Fibroblast of pulmonary artery (primary cell): Measurements from ENCODE around the gene FIGN.

ENCODE experiments used
- DNase-seq: peaks from one replicate; pipeline ENCODE4 v3.0.0-alpha.2; 2010; ENCODE audit warnings: low read depth
- H3K4me3 ChIP-seq: replicated peaks from 2 replicates; pipeline ENCODE4 v1.5.1; 2011; ENCODE audit warnings: low read depth, mild to moderate bottlenecking, control low read depth, low read length, moderate library complexity
- CTCF ChIP-seq: IDR thresholded peaks from 2 replicates; pipeline ENCODE4 v1.5.1; 2011; ENCODE audit warnings: mild to moderate bottlenecking, control low read depth, low read length, inconsistent platforms; ENCODE audit errors: missing control alignments

Gene FIGN

DNA sequence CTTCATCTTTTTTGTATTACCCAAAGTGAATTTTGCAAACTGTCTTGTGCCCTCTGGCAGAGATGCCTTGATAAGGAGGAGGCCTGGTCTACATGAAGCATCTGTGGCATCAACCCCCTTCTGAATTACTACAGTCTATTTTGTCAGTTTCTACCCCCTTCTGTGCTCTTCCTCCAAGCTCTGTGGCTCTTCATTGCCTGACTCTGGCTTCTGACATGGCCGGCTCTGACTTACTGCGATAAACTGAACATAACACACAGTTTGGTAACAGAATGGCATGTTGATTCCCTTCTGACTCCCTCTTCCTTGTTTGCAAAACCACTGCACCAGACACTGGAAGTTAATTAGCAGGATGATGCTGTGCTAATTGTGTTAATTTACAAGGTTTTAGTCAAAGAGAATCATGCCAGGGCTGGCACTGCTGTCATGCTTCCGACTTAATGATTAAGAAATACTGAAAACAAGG is 122.5 kb downstream of the FIGN start:
- DNase-seq: no peak
- H3K4me3 ChIP-seq: no peak overlapping the region
- no peak for TF ChIP-seq CTCF

DNA sequence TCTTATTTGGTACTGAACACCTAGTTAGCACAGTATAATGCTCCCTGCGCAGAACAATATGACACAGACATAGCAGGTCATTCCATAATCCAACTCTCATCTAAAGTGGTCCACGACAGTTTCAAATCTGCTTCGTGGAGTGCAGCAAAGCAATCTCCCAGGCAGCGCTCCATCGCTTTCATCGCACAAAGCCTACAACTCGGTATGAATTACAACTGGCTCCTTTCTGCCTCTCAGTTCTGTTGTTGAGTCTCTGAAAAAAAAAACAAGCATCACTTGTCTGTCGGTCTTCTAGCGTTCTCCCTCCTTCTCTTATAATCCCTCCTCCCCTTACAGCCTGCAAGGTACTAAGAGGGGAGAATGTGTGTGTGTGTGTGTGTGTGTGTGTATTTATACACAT is 123.5 kb downstream of the FIGN start:
- no peak for DNase-seq
- no peak overlapping the region for H3K4me3 ChIP-seq
- TF ChIP-seq CTCF: no peak

DNA sequence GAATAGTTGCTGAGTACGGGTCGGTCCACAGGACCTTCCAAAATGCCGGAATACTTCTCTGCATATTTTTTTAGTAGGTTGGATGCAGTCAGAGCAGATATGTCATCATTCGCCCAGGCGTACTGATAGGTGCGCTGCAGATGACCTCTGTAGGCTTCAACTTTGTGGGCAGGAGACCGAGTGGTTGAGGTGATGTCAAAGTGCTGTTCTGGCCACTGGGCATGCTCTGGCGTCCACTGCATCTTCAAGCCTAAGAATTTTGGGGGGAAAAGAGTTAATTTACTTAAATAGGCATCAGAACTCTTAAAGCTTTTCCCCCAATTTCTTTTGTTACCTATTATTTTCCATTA is 124.3 kb downstream of the FIGN start:
- no peak overlapping the region for H3K4me3 ChIP-seq
- no peak for DNase-seq
- no peak for TF ChIP-seq CTCF

DNA sequence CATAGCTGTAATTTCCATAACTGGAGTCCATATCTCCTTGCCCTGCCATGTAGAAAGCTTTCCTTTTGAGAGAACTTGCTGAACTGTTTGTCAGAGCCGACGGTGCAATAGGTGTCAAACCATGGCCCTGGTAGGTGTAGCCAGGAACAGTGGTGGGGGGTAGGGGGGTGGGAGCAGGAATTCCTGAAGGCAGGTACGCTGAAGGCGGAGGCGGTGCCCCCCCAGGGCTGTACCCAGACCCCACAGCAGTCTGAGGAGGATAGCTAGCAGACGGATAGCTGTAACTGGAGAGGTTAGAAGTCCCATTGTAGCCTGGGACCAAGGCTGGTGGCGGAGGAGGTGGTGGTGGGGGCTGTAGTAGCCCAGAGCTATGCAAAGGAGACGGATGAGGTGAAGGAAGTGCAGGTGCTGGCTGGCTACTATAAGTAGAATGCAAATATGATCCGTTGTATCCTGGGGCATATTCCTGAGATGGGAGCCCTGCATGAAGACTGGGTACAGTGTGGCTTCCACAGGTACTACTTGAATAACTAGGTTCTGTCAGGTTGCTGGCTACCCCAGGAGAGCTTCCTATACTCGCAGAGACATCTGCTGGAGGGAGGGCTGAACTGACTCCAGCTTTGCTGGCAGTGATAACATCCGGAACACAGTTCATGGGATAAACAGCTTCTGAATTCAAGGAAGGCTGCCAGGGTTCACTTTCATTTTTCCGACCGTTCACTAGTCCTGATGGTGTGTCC is 124.8 kb downstream of the FIGN start:
- no peak for DNase-seq
- H3K4me3 ChIP-seq: no peak overlapping the region
- no peak for TF ChIP-seq CTCF

DNA sequence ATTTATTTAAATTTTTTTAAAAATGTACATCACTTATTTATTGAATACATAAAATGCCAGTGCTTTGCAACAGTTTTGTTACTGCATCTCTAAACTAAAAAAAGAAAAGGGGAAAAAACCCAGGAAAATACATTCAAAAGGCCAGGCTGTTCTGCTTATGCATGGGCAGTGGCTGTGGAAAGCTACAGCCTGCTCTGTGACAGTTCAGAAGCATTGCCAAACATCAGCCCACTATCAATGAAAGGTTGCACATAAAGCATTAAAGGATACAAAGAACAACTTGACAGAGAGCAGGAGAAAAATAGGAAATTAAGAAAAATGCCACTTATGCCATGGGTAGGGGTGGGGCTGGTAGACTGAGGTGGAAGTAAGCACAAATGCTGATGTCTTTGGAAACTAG is 128.2 kb downstream of the FIGN start:
- TF ChIP-seq CTCF: no peak
- no peak overlapping the region for H3K4me3 ChIP-seq
- no peak for DNase-seq

- DNase-seq: no peak
- no peak for TF ChIP-seq CTCF
- H3K4me3 ChIP-seq: no peak overlapping the region
Observed at GRCh38 chr2:163606878-163607277, 128.9 kb downstream of the FIGN start.

DNA sequence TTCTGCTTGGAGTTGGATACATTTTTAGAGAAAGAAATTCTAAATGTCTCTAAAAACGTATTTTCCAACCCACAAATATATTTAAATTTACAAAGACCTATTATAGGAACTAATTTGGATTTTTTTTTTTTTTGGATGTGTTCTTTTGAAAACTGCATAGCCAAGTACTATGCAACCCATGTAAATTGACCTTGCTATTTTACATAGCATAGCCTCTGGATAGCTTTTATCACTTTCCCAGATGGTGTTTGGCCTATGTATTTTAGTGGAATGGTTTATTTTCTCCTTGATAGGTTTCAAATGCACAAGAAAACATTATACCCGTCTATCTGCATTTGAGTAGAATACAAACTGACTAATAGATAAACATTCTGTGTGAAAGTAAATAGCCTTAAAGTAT is 130.0 kb downstream of the FIGN start:
- TF ChIP-seq CTCF: no peak

More for the DNA sequence above, 130.0 kb downstream of the FIGN start:
- DNase-seq: no peak
- H3K4me3 ChIP-seq: no peak overlapping the region
